Esophagus squamous epithelium (tissue), 5 donors: ENCODE results near the gene DOCK10. TPM values are rescaled to one million over a fixed set of nuclear protein-coding genes. Genes with fewer than 3 reads are reported as not detected.

Experiments
- DNase-seq: peaks from one replicate; lab custom pipeline; 2025; lab: John Stamatoyannopoulos, UW
- H3K27ac ChIP-seq, 4 donors: fragments of 200-600 bp; sonication (generic); one replicate each; pipeline ENCODE4 v1.5.1; 2016 to 2019; ENCODE audit warnings: mild to moderate bottlenecking in 1 of 4
- H3K27me3 ChIP-seq, 4 donors: fragments of 200-600 bp; sonication (generic); 1 replicate in 3 of 4; 2 replicates in 1 of 4; pipeline versions ENCODE4 v1.5.1 to v1.6.0; 2017 to 2021; ENCODE audit warnings: antibody characterized with exemption in 1 of 4
- H3K36me3 ChIP-seq, 3 donors: fragments of 200-600 bp; sonication (generic); one replicate each; pipeline ENCODE4 v1.5.1; 2016 to 2019
- H3K4me1 ChIP-seq, 3 donors: fragments of 200-600 bp; sonication (generic); one replicate each; pipeline ENCODE4 v1.5.1; 2017 to 2019
- H3K4me3 ChIP-seq, 4 donors: fragments of 200-600 bp; sonication (generic); 1 replicate in 3 of 4; 2 replicates in 1 of 4; pipeline ENCODE4 v1.5.1; 2016 to 2019; ENCODE audit warnings: mild to moderate bottlenecking in 2 of 4, moderate library complexity in 1 of 4
- H3K9me3 ChIP-seq, 3 donors: fragments of 200-600 bp; sonication (generic); one replicate each; pipeline ENCODE4 v1.5.1; 2016 to 2019
- CTCF ChIP-seq, 6 experiments: fragments of 450-650 bp in 4 of 6; fragments of 200-600 bp in 2 of 6; sonication (generic) in 2 of 6; IDR thresholded peaks; one replicate each; pipeline ENCODE4 v1.5.1; 2016 to 2019; ENCODE audit warnings: antibody characterized with exemption in 6 of 6, mild to moderate bottlenecking in 4 of 6, moderate library complexity in 4 of 6
- POLR2A ChIP-seq, 4 donors: fragments of 450-650 bp; IDR thresholded peaks; one replicate each; pipeline ENCODE4 v1.6.1; 2017; ENCODE audit warnings: antibody characterized with exemption in 4 of 4, mild to moderate bottlenecking in 4 of 4, moderate library complexity in 3 of 4
- WGBS, 2 donors: methylation state at CpG; one replicate each; pipeline ENCODE4 v1.1.5; 2018; 5-methylcytosine and 5-hydroxymethylcytosine counted together
- intact Hi-C: fragments of 100-400 bp; cut with DNase I; formaldehyde crosslinking; loops from one replicate; pipeline ENCODE4 v1.15.0; 2022
- total RNA-seq, 4 donors: library from RNA; depleted of rRNA; stranded (reverse); fragments of >200 nt; gene quantifications; one replicate each; pipeline ENCODE4 v1.1.0, GENCODE V29; 2016
- donor health status: DM: yes; HTN: yes; CAD: no.

DOCK10 gene
- total RNA-seq, 4 donors from 2014 or later: 9.2 to 16.6 (median 11.7) TPM

- no peaks in the 10 kb centered on the region for H3K9me3 ChIP-seq
- H3K36me3 ChIP-seq: peaks cover 0 to 6% (median 0%) of the 10 kb centered on the region in 3 donors
- no peaks in the 10 kb centered on the region for H3K27me3 ChIP-seq
- no peak for DNase-seq
- H3K4me3 ChIP-seq: no peak overlapping the region
- H3K27ac ChIP-seq: peak overlapping the region in 2 of 4 donors; percentile 13 to 35
- TF ChIP-seq CTCF (IDR thresholded peaks at IDR 0.05) (no peak), POLR2A (IDR thresholded peaks at IDR 0.05) (no peak)
- intact Hi-C loops: no loop called here
- peaks cover 0 to 15% (median 0%) of the 10 kb centered on the region in 3 donors for H3K4me1 ChIP-seq
These were observed 181.5 kb downstream of the DOCK10 start for GRCh38 chr2:224860786-224861185.

- no peak overlapping the region for H3K4me3 ChIP-seq
- H3K36me3 ChIP-seq: peaks cover 0 to 17% (median 0%) of the 10 kb centered on the region in 3 donors
- no peak overlapping the region for H3K27ac ChIP-seq
- peaks cover 0 to 26% (median 11%) of the 10 kb centered on the region in 3 donors for H3K4me1 ChIP-seq
- no peak for DNase-seq
- H3K27me3 ChIP-seq: no peaks in the 10 kb centered on the region
- TF ChIP-seq POLR2A (IDR thresholded peaks at IDR 0.05) (no peak), CTCF (IDR thresholded peaks at IDR 0.05) (no peak)
- WGBS, 2 donors: 88 to 90% methylated on average over 9 to 10 of the region's 12 CpGs
- intact Hi-C loops: no loop called here
- no peaks in the 10 kb centered on the region for H3K9me3 ChIP-seq
These were observed 190.5 kb downstream of the DOCK10 start for GRCh38 chr2:224851811-224852210.

- no peaks in the 10 kb centered on the region for H3K27me3 ChIP-seq
- intact Hi-C loops: no loop called here
- H3K36me3 ChIP-seq: peaks cover 0 to 17% (median 0%) of the 10 kb centered on the region in 3 donors
- H3K27ac ChIP-seq: peak overlapping the region in 1 of 4 donors; percentile 3
- no peak overlapping the region for H3K4me3 ChIP-seq
- no peaks in the 10 kb centered on the region for H3K9me3 ChIP-seq
- no peak for DNase-seq
- 25 to 44% methylated on average over 1 of the region's 1 CpG for WGBS, 2 donors
- H3K4me1 ChIP-seq: peaks cover 0 to 26% (median 11%) of the 10 kb centered on the region in 3 donors
- no peak for TF ChIP-seq POLR2A (IDR thresholded peaks at IDR 0.05)
- no peak for TF ChIP-seq CTCF (IDR thresholded peaks at IDR 0.05)
These were observed 192.2 kb downstream of the DOCK10 start for GRCh38 chr2:224850081-224850480.

GRCh38 chr2:224849264-224849663 is 193.0 kb downstream of the DOCK10 start:
- WGBS, 2 donors: 25 to 64% methylated on average over 6 of the region's 6 CpGs
- peak overlapping the region in 2 of 4 donors; percentile 48 to 57 for H3K27ac ChIP-seq
- TF ChIP-seq CTCF (IDR thresholded peaks at IDR 0.05) (peak in 4 of 6 experiments; percentile 15 to 53 (median 28)), POLR2A (IDR thresholded peaks at IDR 0.05) (no peak)
- H3K4me3 ChIP-seq: no peak overlapping the region
- no peaks in the 10 kb centered on the region for H3K27me3 ChIP-seq
- no peaks in the 10 kb centered on the region for H3K9me3 ChIP-seq
- peaks cover 0 to 26% (median 11%) of the 10 kb centered on the region in 3 donors for H3K4me1 ChIP-seq
- H3K36me3 ChIP-seq: peaks cover 0 to 24% (median 0%) of the 10 kb centered on the region in 3 donors
- intact Hi-C loops: no loop called here
- no peak for DNase-seq

- H3K27ac ChIP-seq: peak overlapping the region in 2 of 4 donors; percentile 48 to 57
- H3K4me3 ChIP-seq: no peak overlapping the region
- H3K36me3 ChIP-seq: peaks cover 0 to 32% (median 0%) of the 10 kb centered on the region in 3 donors
- 45 to 47% methylated on average over 7 of the region's 7 CpGs for WGBS, 2 donors
- no peak for DNase-seq
- H3K9me3 ChIP-seq: no peaks in the 10 kb centered on the region
- intact Hi-C loops: no loop called here
- TF ChIP-seq CTCF (IDR thresholded peaks at IDR 0.05) (no peak), POLR2A (IDR thresholded peaks at IDR 0.05) (no peak)
- H3K27me3 ChIP-seq: no peaks in the 10 kb centered on the region
- H3K4me1 ChIP-seq: peaks cover 0 to 26% (median 11%) of the 10 kb centered on the region in 3 donors
These were observed 194.1 kb downstream of the DOCK10 start for GRCh38 chr2:224847961-224848850.
